Neural cell (in vitro differentiated cells): ENCODE data around the gene PRKCQ.

ENCODE experiments used
- CTCF ChIP-seq: fragments of 450-650 bp; IDR thresholded peaks from 2 replicates; pipeline ENCODE4 v1.5.1; 2014; ENCODE audit warnings: antibody characterized with exemption, mild to moderate bottlenecking, moderate library complexity; ENCODE audit not compliant: poor library complexity, severe bottlenecking
- EP300 ChIP-seq: fragments of 450-650 bp; conservative IDR thresholded peaks from 2 replicates; pipeline ENCODE4 v1.6.1; 2014; ENCODE audit warnings: antibody characterized with exemption, mild to moderate bottlenecking, moderate library complexity; ENCODE audit not compliant: poor library complexity, severe bottlenecking
- POLR2AphosphoS5 ChIP-seq: IDR thresholded peaks from 2 replicates; pipeline ENCODE4 v1.6.1; 2012
- REST ChIP-seq: IDR thresholded peaks from 2 replicates; pipeline ENCODE4 v1.6.1; 2012; ENCODE audit warnings: borderline replicate concordance
- SMC3 ChIP-seq: fragments of 450-650 bp; conservative IDR thresholded peaks from 2 replicates; pipeline ENCODE4 v1.6.1; 2014; ENCODE audit warnings: antibody characterized with exemption, mild to moderate bottlenecking, moderate library complexity; ENCODE audit not compliant: poor library complexity

DNA sequence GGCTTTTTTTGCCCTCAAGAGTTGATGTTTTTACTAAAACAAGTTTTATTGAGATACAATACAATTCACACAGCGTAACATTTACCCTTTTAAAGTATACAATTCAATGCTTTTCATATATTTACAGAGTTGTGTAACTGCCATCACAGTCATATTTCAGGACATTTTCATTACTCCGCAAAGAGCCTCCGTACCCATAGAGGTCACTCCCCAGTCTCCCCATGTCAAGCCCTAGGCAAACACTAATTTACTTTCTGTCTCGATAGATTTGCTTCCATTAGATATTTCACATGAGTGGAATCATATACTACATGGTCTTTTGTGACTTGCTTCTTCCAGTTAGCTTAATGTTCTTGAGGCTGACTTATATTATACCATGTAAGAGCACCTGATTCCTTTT is 183.8 kb downstream of the PRKCQ start:
- TF ChIP-seq CTCF (no peak), POLR2AphosphoS5 (no peak), SMC3 (no peak), REST (no peak), EP300 (no peak)
